GM19193 (cell line): ENCODE results near the gene ITGA3.

Experiments
- POLR2A ChIP-seq: IDR thresholded peaks from 4 replicates; pipeline ENCODE4 v1.6.1; 2011; ENCODE audit not compliant: insufficient read depth, insufficient read length; ENCODE audit errors: extremely low read depth

Gene ITGA3

GRCh38 chr17:50088952-50089825 is 33.3 kb downstream of the ITGA3 start:
- no peak for TF ChIP-seq POLR2A

- TF ChIP-seq POLR2A: no peak
Observed at GRCh38 chr17:50090071-50090470, 34.2 kb downstream of the ITGA3 start.

GRCh38 chr17:50090971-50091917 is 35.3 kb downstream of the ITGA3 start:
- no peak for TF ChIP-seq POLR2A

- TF ChIP-seq POLR2A: no peak
Observed at GRCh38 chr17:50091918-50092285, 36.0 kb downstream of the ITGA3 start.

GRCh38 chr17:50093246-50093645 is 37.3 kb downstream of the ITGA3 start:
- no peak for TF ChIP-seq POLR2A

- no peak for TF ChIP-seq POLR2A
Observed at GRCh38 chr17:50093807-50094206, 37.9 kb downstream of the ITGA3 start.

GRCh38 chr17:50094243-50094752 is 38.4 kb downstream of the ITGA3 start:
- TF ChIP-seq POLR2A: no peak

GRCh38 chr17:50094753-50095619 is 39.1 kb downstream of the ITGA3 start, which contains the start of gene PDK2:
Gene PDK2 (plus strand): TSS chr17:50095351. CDS start chr17:50095436, 85 bp downstream.
- TF ChIP-seq POLR2A: peak; percentile 52

- TF ChIP-seq POLR2A: no peak
Observed at GRCh38 chr17:50095626-50096037, 39.7 kb downstream of the ITGA3 start.

- no peak for TF ChIP-seq POLR2A
Observed at GRCh38 chr17:50096092-50096491, 40.2 kb downstream of the ITGA3 start.

GRCh38 chr17:50096758-50097157 is 40.8 kb downstream of the ITGA3 start:
- TF ChIP-seq POLR2A: no peak

- TF ChIP-seq POLR2A: no peak
Observed at GRCh38 chr17:50097455-50097854, 41.5 kb downstream of the ITGA3 start.

- no peak for TF ChIP-seq POLR2A
Observed at GRCh38 chr17:50097926-50098325, 42.0 kb downstream of the ITGA3 start.

GRCh38 chr17:50098583-50098982 is 42.7 kb downstream of the ITGA3 start:
- no peak for TF ChIP-seq POLR2A

- TF ChIP-seq POLR2A: no peak
Observed at GRCh38 chr17:50099003-50099402, 43.1 kb downstream of the ITGA3 start.

- TF ChIP-seq POLR2A: no peak
Observed at GRCh38 chr17:50100480-50100883, 44.6 kb downstream of the ITGA3 start.
